K562 (cell line): Measurements from ENCODE around the gene TVP23B. TPM values are rescaled to one million over a fixed set of nuclear protein-coding genes. Genes with fewer than 3 reads are reported as not detected.
"Not testable (repeated sequence)": the region's sequence is repeated elsewhere in the genome, so short reads cannot be mapped to it uniquely, and the experiment has no call there.

ENCODE experiments used
- ATAC-seq: fragments of 200-7000 bp; cut with Tn5 transposase; 3 replicates; pipeline ENCODE4 v1.9.1; 2020; ENCODE audit warnings: moderate library complexity
- BruUV-seq: library from RNA; stranded (reverse); fragments of 400-500 nt; replicated peaks from 2 replicates; lab custom pipeline; 2021; lab: Mats Ljungman, UMichigan
- CTCF ChIA-PET: fragments of 300-600 bp; formaldehyde crosslinking; extraction: SDS; loops from one replicate; lab custom pipeline; 2021; ENCODE audit warnings: low intra/inter-chr PET ratio; lab: Yijun Ruan, JAX
- POLR2A ChIA-PET: fragments of 300-600, 350-650 bp; sonication (Branson Sonifier 250); formaldehyde crosslinking; extraction: SDS; loops from one replicate; lab custom pipeline; 2021; ENCODE audit warnings: antibody characterized with exemption, inconsistent platforms; lab: Yijun Ruan, JAX
- DNase-seq, 4 experiments: peaks; one replicate each; pipeline versions ENCODE4 v3.0.0 to v3.0.0-alpha.2; 2011 to 2018; ENCODE audit warnings: low spot score in 3 of 4, mixed read lengths in 3 of 4; ENCODE audit errors: extremely low read depth in 1 of 4
- FAIRE-seq: peaks from 2 replicates; lab custom pipeline; 2011; peaks lifted over from hg19 to GRCh38; lab: Jason Lieb, UNC
- H2AFZ ChIP-seq: 2 replicates; pipeline ENCODE4 v1.6.0; 2011; ENCODE audit warnings: low read depth, low read length, control low read depth, inconsistent platforms
- H3K27ac ChIP-seq: fragments of 200-600 bp; 3 replicates; pipeline ENCODE4 v1.8.0; 2011; ENCODE audit warnings: low read depth, mild to moderate bottlenecking, control low read depth, inconsistent platforms, low read length, moderate library complexity, mixed read lengths; ENCODE audit errors: extremely low read depth
- H3K27me3 ChIP-seq, 2 experiments: fragments of 300-600 bp in 1 of 2; 2 replicates in 1 of 2; 3 replicates in 1 of 2; pipeline versions ENCODE4 v1.6.0 to v1.8.0; 2011; ENCODE audit warnings: inconsistent platforms in 2 of 2, low read length in 2 of 2, mild to moderate bottlenecking in 1 of 2, mixed read lengths in 1 of 2, moderate library complexity in 1 of 2; ENCODE audit not compliant: control insufficient read depth in 2 of 2, insufficient read depth in 2 of 2
- H3K36me3 ChIP-seq: fragments of 300-600 bp; 3 replicates; pipeline ENCODE4 v1.8.0; 2011; ENCODE audit warnings: mild to moderate bottlenecking, low read length, inconsistent platforms; ENCODE audit not compliant: control insufficient read depth, insufficient read depth
- H3K4me1 ChIP-seq, 2 experiments: fragments of 200-600 bp in 1 of 2; replicated peaks in 1 of 2; 2 replicates in 1 of 2; 3 replicates in 1 of 2; pipeline versions ENCODE4 v1.5.1 to v1.8.0; 2011; ENCODE audit warnings: inconsistent platforms in 2 of 2, low read length in 2 of 2, mild to moderate bottlenecking in 1 of 2, mixed read lengths in 1 of 2, moderate library complexity in 1 of 2; ENCODE audit not compliant: control insufficient read depth in 2 of 2, insufficient read depth in 2 of 2
- H3K4me2 ChIP-seq: 2 replicates; pipeline ENCODE4 v1.6.1; 2011; ENCODE audit warnings: low read length, control low read depth, inconsistent platforms, mixed read lengths; ENCODE audit not compliant: insufficient read depth
- H3K4me3 ChIP-seq: fragments of 200-600 bp; sonication (generic), shearing (Covaris generic); 2 replicates; pipeline ENCODE4 v1.5.1; 2016; ENCODE audit warnings: control low read depth, inconsistent platforms
- H3K79me2 ChIP-seq: fragments of 200-600 bp; 3 replicates; pipeline ENCODE4 v1.8.0; 2011; ENCODE audit warnings: low read length, inconsistent platforms; ENCODE audit not compliant: control insufficient read depth, insufficient read depth
- H3K9ac ChIP-seq, 2 experiments: 2 replicates each; pipeline versions ENCODE4 v1.6.0 to v1.6.1; 2011; ENCODE audit warnings: low read depth in 2 of 2, low read length in 2 of 2, control low read depth in 1 of 2, inconsistent platforms in 1 of 2, mild to moderate bottlenecking in 1 of 2, mixed read lengths in 1 of 2; ENCODE audit not compliant: insufficient read depth in 1 of 2
- H3K9me1 ChIP-seq: one replicate; pipeline ENCODE4 v1.6.0; 2011; ENCODE audit warnings: inconsistent platforms, mild to moderate bottlenecking, low read length, moderate library complexity; ENCODE audit not compliant: control insufficient read depth, insufficient read depth
- H3K9me3 ChIP-seq: replicated peaks from 2 replicates; pipeline ENCODE4 v1.5.1; 2011; ENCODE audit warnings: low read depth, low read length, inconsistent platforms; ENCODE audit not compliant: control insufficient read depth, insufficient read depth
- H4K20me1 ChIP-seq: replicated peaks from 2 replicates; pipeline ENCODE4 v1.6.1; 2011; ENCODE audit warnings: low read length, inconsistent platforms, mixed read lengths; ENCODE audit not compliant: control insufficient read depth, insufficient read depth
- WGBS: fragments of 100-300 bp; shearing (Covaris generic); methylation state at CpG from one replicate; pipeline ENCODE4 v1.1.6; 2016; ENCODE audit warnings: low coverage, mixed read lengths; ENCODE audit not compliant: insufficient coverage; ENCODE audit errors: missing lambda C conversion rate; 5-methylcytosine and 5-hydroxymethylcytosine counted together
- in situ Hi-C: fragments of 300-500 bp; cut with MboI; formaldehyde crosslinking; loops from 4 replicates; pipeline ENCODE4 v1.15.0; 2018; ENCODE audit warnings: inconsistent platforms, mixed read lengths
- intact Hi-C: fragments of 100-400 bp; cut with micrococcal nuclease; formaldehyde crosslinking; loops from 2 replicates; pipeline ENCODE4 v1.14.2; 2022
- polyA plus RNA-seq, 8 experiments: library from polyadenylated mRNA; depleted of rRNA in 4 of 8; stranded (reverse) in 5 of 8; unstranded in 3 of 8; fragments of >200 nt; fragmentation: Nextera tagmentation in 2 of 8; fragmentation: Illumina TruSeq in 1 of 8; extraction: Ambion mirVana in 2 of 8; extraction: Trizol in 1 of 8; gene quantifications; 2 replicates each; pipeline versions ENCODE4 v1.2.1 to v1.2.3, GENCODE V29; 2011 to 2014; ENCODE audit warnings: inconsistent platforms in 1 of 8, missing spikeins in 1 of 8
- total RNA-seq, 7 experiments: library from RNA; depleted of rRNA in 6 of 7; stranded (reverse); fragments of >200 nt in 6 of 7; fragmentation: Illumina TruSeq in 2 of 7; extraction: Trizol in 2 of 7; gene quantifications; 2 replicates each; pipeline versions ENCODE4 v1.2.1 to v1.2.3, GENCODE V29; 2011 to 2021; ENCODE audit warnings: low replicate concordance in 1 of 7

Gene TVP23B
- total and polyA plus RNA-seq, 9 of the 15 experiments (the other 6 are each of a cell fraction or from before 2014, with no cell fraction given): 10.4 to 52.8 (median 15.8) TPM

DNA sequence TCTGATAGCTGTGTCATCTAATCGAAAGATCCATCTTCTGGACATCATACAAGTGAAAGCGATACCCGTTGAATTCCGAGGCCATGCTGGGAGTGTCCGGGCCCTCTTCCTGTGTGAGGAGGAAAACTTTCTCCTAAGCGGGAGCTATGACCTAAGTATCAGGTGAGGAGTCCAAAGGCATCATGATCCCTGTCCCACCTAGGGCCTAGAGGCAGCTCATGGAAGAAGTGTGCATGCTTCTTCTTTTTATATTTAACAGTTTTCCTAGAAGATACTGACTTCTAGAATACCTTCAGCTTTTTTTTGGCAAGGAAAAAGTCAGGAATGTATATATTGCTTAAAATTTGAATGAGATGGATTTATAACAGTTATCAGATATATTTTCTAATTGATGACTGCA is 22.6 kb upstream of the TVP23B start:
- H3K4me3 ChIP-seq, H3K9me3 ChIP-seq, H3K36me3 ChIP-seq, FAIRE-seq, in situ Hi-C loops, CTCF ChIA-PET, ATAC-seq, H3K9me1 ChIP-seq, DNase-seq, H3K79me2 ChIP-seq, H3K27me3 ChIP-seq, H4K20me1 ChIP-seq, H2AFZ ChIP-seq, POLR2A ChIA-PET, H3K9ac ChIP-seq, H3K27ac ChIP-seq, H3K4me2 ChIP-seq, intact Hi-C loops, H3K4me1 ChIP-seq, BruUV-seq: not testable (repeated sequence)
- no CpG with 5 or more reads among the region's 6 CpGs for WGBS

DNA sequence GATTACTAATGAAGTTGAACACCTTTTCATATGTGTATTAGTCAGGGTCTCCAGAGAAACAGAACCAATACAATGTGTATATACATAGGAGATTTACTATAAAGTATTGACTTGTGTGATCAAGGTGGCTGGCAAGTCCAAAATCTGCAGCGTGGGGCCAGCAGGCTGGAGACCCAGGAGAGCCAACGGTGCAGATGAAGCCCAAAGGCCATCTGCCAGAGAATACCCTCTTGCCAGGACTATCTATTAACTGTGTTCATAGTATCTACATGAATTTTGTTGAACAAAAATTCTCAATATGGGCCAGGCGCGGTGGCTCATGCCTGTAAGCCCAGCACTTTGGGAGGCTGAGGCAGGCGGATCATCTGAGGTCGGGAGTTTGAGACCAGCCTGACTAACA is 20.8 kb upstream of the TVP23B start:
- H3K9ac ChIP-seq, H3K27ac ChIP-seq, ATAC-seq, POLR2A ChIA-PET, H2AFZ ChIP-seq, H3K4me2 ChIP-seq, H3K9me3 ChIP-seq, H3K4me3 ChIP-seq, FAIRE-seq, H4K20me1 ChIP-seq, H3K36me3 ChIP-seq, intact Hi-C loops, BruUV-seq, H3K27me3 ChIP-seq, H3K4me1 ChIP-seq, H3K9me1 ChIP-seq, H3K79me2 ChIP-seq, DNase-seq, CTCF ChIA-PET, in situ Hi-C loops: not testable (repeated sequence)
- 0% methylated on average over 2 of the region's 6 CpGs for WGBS

DNA sequence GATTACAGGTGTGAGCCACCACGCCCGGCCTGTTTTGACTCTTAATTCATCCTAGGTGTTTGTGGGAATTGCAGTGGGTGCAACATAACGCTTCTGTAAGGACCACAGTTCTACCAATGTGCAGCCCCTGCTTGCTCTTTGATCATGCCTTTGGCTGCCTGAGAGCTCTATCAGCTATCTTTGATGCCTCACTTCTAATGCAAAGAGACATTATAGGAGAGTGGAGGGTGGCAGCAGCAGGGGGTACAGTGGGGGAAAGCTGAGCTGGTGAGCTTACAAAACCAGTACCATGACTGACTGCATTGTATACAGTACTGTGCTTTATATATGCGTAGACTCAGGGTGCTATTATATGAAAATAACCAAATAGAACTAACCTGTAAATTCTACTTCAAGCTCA is 10.4 kb upstream of the TVP23B start:
- H3K27ac ChIP-seq, FAIRE-seq, ATAC-seq, in situ Hi-C loops, H3K9me1 ChIP-seq, H3K4me1 ChIP-seq, H2AFZ ChIP-seq, BruUV-seq, DNase-seq, H3K79me2 ChIP-seq, H3K4me3 ChIP-seq, H4K20me1 ChIP-seq, CTCF ChIA-PET, H3K9me3 ChIP-seq, intact Hi-C loops, POLR2A ChIA-PET, H3K4me2 ChIP-seq, H3K9ac ChIP-seq, H3K36me3 ChIP-seq: not testable (repeated sequence)
- peaks cover 9 to 17% of the 10 kb centered on the region in 2 experiments for H3K27me3 ChIP-seq
- 100% methylated on average over 1 of the region's 4 CpGs for WGBS

DNA sequence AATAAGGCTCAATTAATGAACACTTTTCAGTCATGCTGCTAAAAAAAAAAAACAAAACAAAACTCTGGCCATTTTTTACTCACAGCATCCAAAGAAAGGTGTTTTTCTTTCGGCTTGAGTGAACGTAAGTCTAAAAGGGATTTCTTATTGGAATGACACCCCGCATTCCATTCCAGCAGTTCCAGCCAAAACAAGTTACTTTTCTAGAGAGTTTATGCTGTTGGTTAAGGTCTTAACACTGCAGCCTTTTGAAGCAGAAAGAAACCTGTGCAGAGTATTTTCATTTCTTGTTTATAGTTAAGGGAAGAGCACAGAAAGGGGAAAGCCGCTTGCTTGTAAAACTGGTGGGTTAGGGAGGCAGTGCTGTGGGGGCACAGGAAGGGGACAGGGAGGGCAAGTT is 9.9 kb upstream of the TVP23B start:
- FAIRE-seq, H3K36me3 ChIP-seq, H3K4me1 ChIP-seq, intact Hi-C loops, H3K27ac ChIP-seq, H3K4me2 ChIP-seq, POLR2A ChIA-PET, DNase-seq, in situ Hi-C loops, H3K9me1 ChIP-seq, ATAC-seq, H3K79me2 ChIP-seq, H3K9ac ChIP-seq, H3K9me3 ChIP-seq, H3K4me3 ChIP-seq, H2AFZ ChIP-seq, H4K20me1 ChIP-seq, CTCF ChIA-PET, BruUV-seq: not testable (repeated sequence)
- peaks cover 9 to 17% of the 10 kb centered on the region in 2 experiments for H3K27me3 ChIP-seq
- WGBS: 2% methylated on average over 4 of the region's 4 CpGs
